NCI-H146 treated with DMSO at 0.1 percent for 48 hours (cell line): ENCODE data around the gene NR1H3.

ENCODE experiments used
- DNase-seq: peaks from one replicate; lab custom pipeline; 2025; ENCODE audit not compliant: unreplicated experiment; lab: John Stamatoyannopoulos, UW

Gene NR1H3

GRCh38 chr11:47243454-47243853 is 14.3 kb upstream of the NR1H3 start:
- no peak for DNase-seq

- DNase-seq, result no peak
Measured at GRCh38 chr11:47244448-47245350, 13.1 kb upstream of the NR1H3 start.

- no peak for DNase-seq
Measured at GRCh38 chr11:47245611-47246357, 12.0 kb upstream of the NR1H3 start.

- no peak for DNase-seq
Measured at GRCh38 chr11:47247502-47247901, 10.3 kb upstream of the NR1H3 start.

- DNase-seq, result no peak
Measured at GRCh38 chr11:47248304-47248663, 9.5 kb upstream of the NR1H3 start.

- peak; percentile 69 for DNase-seq
Measured at GRCh38 chr11:47248664-47249377, 9.0 kb upstream of the NR1H3 start, which contains the start of gene ACP2. ACP2 (minus strand) TSS chr11:47248814; CDS start chr11:47248789, 25 bp downstream.

- DNase-seq, result no peak
Measured at GRCh38 chr11:47249378-47249715, 8.4 kb upstream of the NR1H3 start.

- DNase-seq, result no peak
Measured at GRCh38 chr11:47251751-47252150, 6.0 kb upstream of the NR1H3 start.

- DNase-seq, result no peak
Measured at GRCh38 chr11:47253660-47254059, 4.1 kb upstream of the NR1H3 start.

- DNase-seq, result no peak
Measured at GRCh38 chr11:47254386-47254785, 3.4 kb upstream of the NR1H3 start.

- DNase-seq, result no peak
Measured at GRCh38 chr11:47256374-47256773, 1.4 kb upstream of the NR1H3 start.

GRCh38 chr11:47257177-47257516 is 649 bp upstream of the NR1H3 start:
- DNase-seq, result no peak

- no peak for DNase-seq
Measured at GRCh38 chr11:47258317-47258902, 614 bp downstream of the NR1H3 start.

GRCh38 chr11:47259232-47259977 is 1.6 kb downstream of the NR1H3 start:
- DNase-seq, result no peak

GRCh38 chr11:47260366-47260765 is 2.6 kb downstream of the NR1H3 start:
- DNase-seq, result no peak

GRCh38 chr11:47261291-47261800 is 3.5 kb downstream of the NR1H3 start:
- no peak for DNase-seq

- DNase-seq, result no peak
Measured at GRCh38 chr11:47264119-47264518, 6.3 kb downstream of the NR1H3 start.

- DNase-seq, result no peak
Measured at GRCh38 chr11:47264521-47264920, 6.7 kb downstream of the NR1H3 start.

- no peak for DNase-seq
Measured at GRCh38 chr11:47267876-47268275, 10.1 kb downstream of the NR1H3 start.

- peak; percentile 37 for DNase-seq
Measured at GRCh38 chr11:47268448-47269001, 10.7 kb downstream of the NR1H3 start.
